Ecto neural progenitor cell (in vitro differentiated cells): Measurements from ENCODE around the gene ADGRL1.

Experiments used
- DNase-seq: peaks from one replicate; pipeline ENCODE4 v3.0.0-alpha.2; 2018; ENCODE audit warnings: low spot score

The ADGRL1 gene

GRCh38 chr19:14112051-14112808 lies 93.7 kb downstream of the ADGRL1 start:
- no peak for DNase-seq

GRCh38 chr19:14111486-14111885 lies 94.5 kb downstream of the ADGRL1 start:
- no peak for DNase-seq

GRCh38 chr19:14110650-14111049 lies 95.3 kb downstream of the ADGRL1 start:
- DNase-seq: no peak

- DNase-seq: no peak
These were observed 98.1 kb downstream of the ADGRL1 start for GRCh38 chr19:14107581-14108461.

- no peak for DNase-seq
These were observed 99.1 kb downstream of the ADGRL1 start for GRCh38 chr19:14106840-14107239.

GRCh38 chr19:14105680-14106079 lies 100.3 kb downstream of the ADGRL1 start:
- DNase-seq: no peak

- no peak for DNase-seq
These were observed 102.7 kb downstream of the ADGRL1 start for GRCh38 chr19:14103310-14103709.

- no peak for DNase-seq
These were observed 103.2 kb downstream of the ADGRL1 start for GRCh38 chr19:14102756-14103155.

GRCh38 chr19:14102102-14102696 lies 103.8 kb downstream of the ADGRL1 start:
- no peak for DNase-seq

- DNase-seq: no peak
These were observed 104.9 kb downstream of the ADGRL1 start for GRCh38 chr19:14101003-14101545.
